IPS DF 6.9 (cell line): ENCODE measurements around the gene NTM.

Experiments
- DNase-seq: peaks from one replicate; pipeline ENCODE4 v3.0.0-alpha.2; 2013; ENCODE audit warnings: low read depth, low spot score
- H3K27ac ChIP-seq: one replicate; pipeline ENCODE4 v1.5.1; 2013; ENCODE audit warnings: low read length, control low read depth
- H3K27me3 ChIP-seq: 2 replicates; pipeline ENCODE4 v1.6.1; 2013; ENCODE audit warnings: mild to moderate bottlenecking, low read length; ENCODE audit not compliant: control insufficient read depth, insufficient read depth
- H3K36me3 ChIP-seq: 2 replicates; pipeline ENCODE4 v1.6.1; 2013; ENCODE audit warnings: low read length; ENCODE audit not compliant: control insufficient read depth, insufficient read depth
- H3K4me1 ChIP-seq: 2 replicates; pipeline ENCODE4 v1.6.1; 2013; ENCODE audit warnings: low read length; ENCODE audit not compliant: control insufficient read depth, insufficient read depth
- H3K4me3 ChIP-seq: 2 replicates; pipeline ENCODE4 v1.5.1; 2013; ENCODE audit warnings: mild to moderate bottlenecking, low read length
- H3K9me3 ChIP-seq: 2 replicates; pipeline ENCODE4 v1.6.1; 2013; ENCODE audit warnings: low read length, inconsistent platforms; ENCODE audit not compliant: control insufficient read depth, insufficient read depth
- WGBS: extraction: QIAGEN DNeasy Blood & Tissue Kit; methylation state at CpG from one replicate; pipeline ENCODE4 v1.1.7; 2013; ENCODE audit warnings: mixed read lengths, missing lambda C conversion rate; ENCODE audit not compliant: insufficient read length, insufficient coverage; 5-methylcytosine and 5-hydroxymethylcytosine counted together

The NTM gene

GRCh38 chr11:131349368-131350086, 20.9 kb upstream of the NTM start:
- Histone ChIP-seq H3K4me3 (no peak overlapping the region), H3K27me3 (no peaks in the 10 kb centered on the region), H3K36me3 (no peaks in the 10 kb centered on the region), H3K9me3 (no peaks in the 10 kb centered on the region), H3K4me1 (peaks cover 7% of the 10 kb centered on the region; the same call in 1 of the 2 replicates), H3K27ac (no peak overlapping the region)
- WGBS = no CpG with 5 or more reads among the region's 11 CpGs
- no peak for DNase-seq

GRCh38 chr11:131350872-131351271, 19.5 kb upstream of the NTM start:
- no peak overlapping the region for H3K27ac ChIP-seq
- H3K27me3 ChIP-seq = no peaks in the 10 kb centered on the region
- no peaks in the 10 kb centered on the region for H3K9me3 ChIP-seq
- H3K36me3 ChIP-seq = no peaks in the 10 kb centered on the region
- WGBS = no CpG with 5 or more reads among the region's 9 CpGs
- no peak overlapping the region for H3K4me3 ChIP-seq
- H3K4me1 ChIP-seq = peaks cover 7% of the 10 kb centered on the region; the same call in 1 of the 2 replicates
- no peak for DNase-seq

GRCh38 chr11:131351848-131352247, 18.6 kb upstream of the NTM start:
- Histone ChIP-seq H3K27me3 (no peaks in the 10 kb centered on the region), H3K4me3 (no peak overlapping the region), H3K4me1 (peaks cover 7% of the 10 kb centered on the region; the same call in 1 of the 2 replicates), H3K36me3 (no peaks in the 10 kb centered on the region), H3K27ac (no peak overlapping the region), H3K9me3 (no peaks in the 10 kb centered on the region)
- WGBS = no CpG with 5 or more reads among the region's 1 CpG
- DNase-seq = no peak

- no peak overlapping the region for H3K4me3 ChIP-seq
- no CpG with 5 or more reads among the region's 2 CpGs for WGBS
- no peak overlapping the region for H3K27ac ChIP-seq
- no peaks in the 10 kb centered on the region for H3K9me3 ChIP-seq
- H3K27me3 ChIP-seq = no peaks in the 10 kb centered on the region
- no peaks in the 10 kb centered on the region for H3K36me3 ChIP-seq
- H3K4me1 ChIP-seq = peaks cover 7% of the 10 kb centered on the region; the same call in 1 of the 2 replicates
- DNase-seq = no peak
These were observed 16.6 kb upstream of the NTM start for GRCh38 chr11:131353766-131354165.

GRCh38 chr11:131354251-131354701, 16.1 kb upstream of the NTM start:
- Histone ChIP-seq H3K36me3 (no peaks in the 10 kb centered on the region), H3K4me3 (no peak overlapping the region), H3K27ac (no peak overlapping the region), H3K4me1 (peaks cover 7% of the 10 kb centered on the region; the same call in 1 of the 2 replicates), H3K9me3 (no peaks in the 10 kb centered on the region), H3K27me3 (no peaks in the 10 kb centered on the region)
- DNase-seq = no peak
- no CpG with 5 or more reads among the region's 5 CpGs for WGBS

- Histone ChIP-seq H3K4me3 (no peak overlapping the region), H3K9me3 (no peaks in the 10 kb centered on the region), H3K4me1 (peaks cover 7% of the 10 kb centered on the region; the same call in 1 of the 2 replicates), H3K36me3 (no peaks in the 10 kb centered on the region), H3K27me3 (no peaks in the 10 kb centered on the region), H3K27ac (no peak overlapping the region)
- no peak for DNase-seq
- WGBS = no CpG with 5 or more reads among the region's 6 CpGs
These were observed 14.2 kb upstream of the NTM start for GRCh38 chr11:131356206-131356605.

GRCh38 chr11:131365329-131365930, 5.0 kb upstream of the NTM start:
- no CpG with 5 or more reads among the region's 4 CpGs for WGBS
- no peaks in the 10 kb centered on the region for H3K4me1 ChIP-seq
- no peak overlapping the region for H3K4me3 ChIP-seq
- DNase-seq = no peak
- no peaks in the 10 kb centered on the region for H3K27me3 ChIP-seq
- H3K36me3 ChIP-seq = no peaks in the 10 kb centered on the region
- H3K27ac ChIP-seq = no peak overlapping the region
- H3K9me3 ChIP-seq = no peaks in the 10 kb centered on the region

GRCh38 chr11:131370901-131371790, 731 bp downstream of the NTM start:
- no peaks in the 10 kb centered on the region for H3K27me3 ChIP-seq
- H3K9me3 ChIP-seq = no peaks in the 10 kb centered on the region
- DNase-seq = no peak
- no peak overlapping the region for H3K4me3 ChIP-seq
- no peak overlapping the region for H3K27ac ChIP-seq
- peaks cover 14% of the 10 kb centered on the region for H3K4me1 ChIP-seq
- 100% methylated on average over 2 of the region's 26 CpGs for WGBS
- no peaks in the 10 kb centered on the region for H3K36me3 ChIP-seq

- Histone ChIP-seq H3K9me3 (no peaks in the 10 kb centered on the region), H3K36me3 (no peaks in the 10 kb centered on the region), H3K4me1 (peaks cover 14% of the 10 kb centered on the region), H3K27ac (no peak overlapping the region), H3K27me3 (no peaks in the 10 kb centered on the region), H3K4me3 (no peak overlapping the region)
- WGBS = no CpG with 5 or more reads among the region's 7 CpGs
- no peak for DNase-seq
These were observed 1.3 kb downstream of the NTM start for GRCh38 chr11:131371791-131372104.

GRCh38 chr11:131372234-131372962, 2.0 kb downstream of the NTM start:
- no peaks in the 10 kb centered on the region for H3K9me3 ChIP-seq
- no peaks in the 10 kb centered on the region for H3K27me3 ChIP-seq
- H3K4me1 ChIP-seq = peaks cover 14% of the 10 kb centered on the region
- no peak overlapping the region for H3K4me3 ChIP-seq
- no peak for DNase-seq
- no peak overlapping the region for H3K27ac ChIP-seq
- no CpG with 5 or more reads among the region's 10 CpGs for whole genome bisulfite sequencing
- H3K36me3 ChIP-seq = no peaks in the 10 kb centered on the region
